ENCODE data around the gene MRPL44.

DNA sequence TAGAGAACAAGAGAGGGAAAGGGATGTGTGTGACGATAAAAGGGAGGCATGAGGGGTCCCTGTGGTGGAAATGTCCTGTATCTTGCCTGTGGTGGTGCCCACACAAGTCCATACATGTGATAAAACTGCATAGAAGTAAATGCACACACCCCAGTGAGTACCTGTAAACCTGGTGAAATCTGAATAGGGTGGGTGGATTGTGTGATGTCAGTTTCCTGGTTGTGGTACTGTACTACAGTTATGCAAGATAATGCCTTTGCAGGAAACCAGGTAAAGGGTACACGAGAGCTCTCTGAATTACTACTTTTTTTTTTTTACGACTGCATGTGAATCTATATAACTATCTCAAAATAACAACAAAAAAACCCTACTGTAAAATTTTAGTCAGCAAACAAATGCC lies 59.7 kb downstream of the MRPL44 start:
- TF ChIP-seq, protein P1, sequence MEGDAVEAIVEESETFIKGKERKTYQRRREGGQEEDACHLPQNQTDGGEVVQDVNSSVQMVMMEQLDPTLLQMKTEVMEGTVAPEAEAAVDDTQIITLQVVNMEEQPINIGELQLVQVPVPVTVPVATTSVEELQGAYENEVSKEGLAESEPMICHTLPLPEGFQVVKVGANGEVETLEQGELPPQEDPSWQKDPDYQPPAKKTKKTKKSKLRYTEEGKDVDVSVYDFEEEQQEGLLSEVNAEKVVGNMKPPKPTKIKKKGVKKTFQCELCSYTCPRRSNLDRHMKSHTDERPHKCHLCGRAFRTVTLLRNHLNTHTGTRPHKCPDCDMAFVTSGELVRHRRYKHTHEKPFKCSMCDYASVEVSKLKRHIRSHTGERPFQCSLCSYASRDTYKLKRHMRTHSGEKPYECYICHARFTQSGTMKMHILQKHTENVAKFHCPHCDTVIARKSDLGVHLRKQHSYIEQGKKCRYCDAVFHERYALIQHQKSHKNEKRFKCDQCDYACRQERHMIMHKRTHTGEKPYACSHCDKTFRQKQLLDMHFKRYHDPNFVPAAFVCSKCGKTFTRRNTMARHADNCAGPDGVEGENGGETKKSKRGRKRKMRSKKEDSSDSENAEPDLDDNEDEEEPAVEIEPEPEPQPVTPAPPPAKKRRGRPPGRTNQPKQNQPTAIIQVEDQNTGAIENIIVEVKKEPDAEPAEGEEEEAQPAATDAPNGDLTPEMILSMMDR (conservative IDR thresholded peaks at IDR 0.05; ENCODE audit: low read length), result no peak
- TF ChIP-seq EZH2phosphoT487 (IDR thresholded peaks at IDR 0.05; ENCODE audit: borderline replicate concordance), result no peak
